ENCODE data around the gene PDCD4.

The PDCD4 gene

GRCh38 chr10:110871298-110872084 lies at the start of gene PDCD4:
PDCD4 (plus strand) TSS chr10:110871928; CDS start chr10:110876028, 4,100 bp downstream.
- peak; percentile 82 for DNase-seq

GRCh38 chr10:110822035-110822711 lies 49.6 kb upstream of the PDCD4 start:
- DNase-seq, result no peak

DNA sequence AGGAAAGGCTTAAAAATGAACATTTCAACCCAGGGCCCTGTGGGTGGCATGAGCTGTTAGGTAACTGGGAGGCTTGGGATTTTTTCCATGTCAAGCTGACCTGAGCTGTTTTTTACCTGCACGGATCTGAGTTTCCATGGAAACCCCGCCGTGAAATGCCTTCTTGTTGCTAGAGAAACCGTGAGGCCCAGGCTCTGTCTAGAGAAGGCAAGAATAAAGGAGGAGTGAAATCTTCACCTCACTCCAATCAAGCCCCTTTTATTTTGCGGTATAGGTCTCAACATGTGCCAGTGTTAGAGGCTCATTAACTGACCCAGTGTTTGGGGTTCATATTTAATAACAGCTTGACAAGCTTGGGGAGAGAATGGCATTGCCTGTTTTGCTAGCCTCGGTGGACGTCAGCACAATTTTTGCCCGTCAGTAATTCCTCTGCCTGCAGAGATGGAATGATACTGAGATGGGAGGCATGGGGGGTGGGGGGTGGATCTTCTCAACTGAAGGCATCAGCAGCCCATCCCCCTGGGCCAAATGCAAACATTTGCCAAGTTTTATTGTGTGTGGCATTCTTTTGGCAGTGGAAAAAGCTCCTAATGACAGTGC lies 48.9 kb upstream of the PDCD4 start:
- DNase-seq, result no peak

GRCh38 chr10:110824152-110824441 lies 47.6 kb upstream of the PDCD4 start:
- DNase-seq, result no peak

GRCh38 chr10:110824660-110825059 lies 47.1 kb upstream of the PDCD4 start:
- no peak for DNase-seq

GRCh38 chr10:110825508-110825907 lies 46.2 kb upstream of the PDCD4 start:
- DNase-seq, result no peak

GRCh38 chr10:110827410-110827809 lies 44.3 kb upstream of the PDCD4 start:
- DNase-seq, result no peak

- no peak for DNase-seq
These were observed 43.9 kb upstream of the PDCD4 start for GRCh38 chr10:110827875-110828274.

DNA sequence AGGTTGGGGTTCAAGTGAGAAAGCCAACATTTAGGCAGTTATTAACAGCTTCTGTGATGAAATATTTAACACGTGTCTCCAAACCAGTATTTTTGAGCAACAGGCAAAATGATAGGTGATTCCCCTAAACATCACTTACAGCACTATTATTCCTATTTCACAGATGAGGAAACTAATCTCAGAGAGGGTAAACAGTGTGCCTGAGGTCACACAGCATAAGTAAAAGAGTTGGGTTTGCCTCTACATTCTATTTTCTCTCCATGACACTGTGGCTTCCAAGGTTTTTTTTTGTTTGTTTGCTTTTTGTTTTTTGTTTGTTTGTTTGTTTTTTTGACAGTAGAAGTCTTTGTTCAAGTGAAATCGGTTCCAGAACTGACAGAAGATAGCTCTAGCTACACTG lies 43.2 kb upstream of the PDCD4 start:
- DNase-seq, result no peak

- no peak for DNase-seq
These were observed 41.9 kb upstream of the PDCD4 start for GRCh38 chr10:110829721-110830410.

DNA sequence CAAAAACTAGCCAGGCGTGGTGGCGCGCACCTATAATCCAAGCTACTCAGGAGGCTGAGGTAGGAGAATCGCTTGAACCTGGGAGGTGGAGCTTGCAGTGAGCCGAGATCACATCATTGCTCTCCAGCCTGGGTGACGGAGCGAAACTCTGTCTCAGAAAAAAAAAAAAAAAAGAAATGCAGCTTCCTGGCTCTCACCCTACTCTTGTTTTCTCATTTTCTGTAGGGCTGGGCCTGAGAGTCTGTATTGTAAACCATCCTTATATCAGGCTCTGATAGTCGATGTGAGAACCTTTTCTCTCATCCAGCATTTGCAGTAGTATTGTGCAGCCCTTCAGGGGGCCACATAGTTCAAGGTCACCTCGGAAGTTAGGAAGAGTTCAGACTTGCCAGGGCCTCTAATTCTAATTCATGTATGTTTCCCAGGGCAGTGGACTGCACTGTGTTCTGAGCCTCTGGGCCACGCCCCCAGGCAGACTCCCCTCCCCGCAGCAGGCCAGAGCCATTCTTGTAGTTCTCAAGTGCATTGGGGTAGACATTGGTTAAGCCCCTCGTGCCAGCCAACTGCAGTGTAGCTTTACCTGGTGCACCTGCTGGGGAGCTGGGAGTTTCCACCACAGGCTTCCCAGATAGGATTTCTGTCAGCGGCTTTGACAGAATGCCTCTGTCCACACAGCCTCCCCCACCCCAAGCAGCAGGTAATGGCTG lies 38.3 kb upstream of the PDCD4 start:
- DNase-seq, result no peak

DNA sequence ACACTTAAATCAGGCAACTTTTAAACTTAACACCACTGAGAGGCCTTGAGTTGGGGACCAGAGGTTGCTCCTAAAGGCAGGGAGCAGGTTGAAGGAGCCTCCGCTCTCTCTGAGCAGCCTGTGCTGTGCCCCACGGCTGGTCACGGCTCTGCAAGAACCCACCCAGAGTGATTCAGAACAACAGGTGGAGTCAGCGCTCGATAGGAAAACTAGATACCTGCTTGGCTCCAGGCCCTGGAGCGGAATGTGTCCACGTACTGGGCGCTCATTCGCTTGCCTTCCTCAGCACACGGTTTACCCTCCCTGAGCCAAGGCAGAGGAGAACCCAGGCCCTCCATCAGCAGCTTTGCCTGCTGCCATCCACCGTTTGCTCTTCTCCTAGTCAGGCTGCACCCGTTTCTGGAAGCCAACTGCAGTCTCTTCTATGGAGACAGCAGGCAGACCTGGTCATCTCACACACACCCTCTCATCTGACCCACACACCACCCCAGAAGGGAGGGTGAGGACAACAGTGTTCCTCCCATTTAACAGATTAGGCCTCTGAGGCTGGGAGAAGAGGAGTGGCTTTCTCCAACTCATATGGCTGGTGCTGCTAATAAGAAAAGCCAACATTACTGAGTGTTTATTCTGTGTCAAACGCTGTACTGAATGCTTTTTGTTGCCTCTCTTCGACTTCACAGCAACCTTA lies 37.6 kb upstream of the PDCD4 start:
- no peak for DNase-seq

DNA sequence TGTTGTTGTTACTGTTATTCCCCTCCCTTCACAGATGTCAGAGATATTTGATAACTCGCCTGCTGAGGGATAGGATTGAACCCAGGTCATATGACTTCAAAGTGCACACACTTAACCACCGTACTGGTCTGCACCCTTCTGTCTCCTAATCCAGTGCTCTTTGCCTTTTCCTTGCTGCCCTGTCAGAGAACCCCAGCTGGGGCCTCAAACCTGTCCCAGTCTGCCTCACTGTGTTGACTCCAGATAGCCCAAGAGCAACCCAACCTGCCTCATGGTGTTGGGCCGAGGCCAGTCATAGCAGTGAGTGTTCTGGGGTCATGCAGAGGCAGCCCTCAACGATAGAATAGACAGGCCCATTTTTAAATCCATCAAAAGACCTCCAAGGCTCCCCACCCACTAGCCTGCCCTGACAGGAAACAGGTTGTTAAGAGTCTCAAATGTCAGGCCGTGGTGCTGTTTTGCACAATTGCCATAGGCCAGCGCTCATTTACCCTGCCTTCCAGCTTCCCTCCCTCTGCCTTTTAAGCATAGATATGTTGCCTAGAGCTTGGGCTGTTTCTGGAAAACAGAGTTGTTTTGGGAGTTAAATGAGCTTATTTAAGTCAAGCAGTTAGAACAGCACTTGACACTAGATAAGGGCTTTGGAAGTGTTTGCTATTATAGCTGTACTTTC lies 37.0 kb upstream of the PDCD4 start:
- DNase-seq, result no peak

GRCh38 chr10:110835841-110836240 lies 35.9 kb upstream of the PDCD4 start:
- DNase-seq, result no peak

- DNase-seq, result no peak
These were observed 35.0 kb upstream of the PDCD4 start for GRCh38 chr10:110836706-110837105.

GRCh38 chr10:110837418-110838171 lies 34.1 kb upstream of the PDCD4 start:
- no peak for DNase-seq

DNA sequence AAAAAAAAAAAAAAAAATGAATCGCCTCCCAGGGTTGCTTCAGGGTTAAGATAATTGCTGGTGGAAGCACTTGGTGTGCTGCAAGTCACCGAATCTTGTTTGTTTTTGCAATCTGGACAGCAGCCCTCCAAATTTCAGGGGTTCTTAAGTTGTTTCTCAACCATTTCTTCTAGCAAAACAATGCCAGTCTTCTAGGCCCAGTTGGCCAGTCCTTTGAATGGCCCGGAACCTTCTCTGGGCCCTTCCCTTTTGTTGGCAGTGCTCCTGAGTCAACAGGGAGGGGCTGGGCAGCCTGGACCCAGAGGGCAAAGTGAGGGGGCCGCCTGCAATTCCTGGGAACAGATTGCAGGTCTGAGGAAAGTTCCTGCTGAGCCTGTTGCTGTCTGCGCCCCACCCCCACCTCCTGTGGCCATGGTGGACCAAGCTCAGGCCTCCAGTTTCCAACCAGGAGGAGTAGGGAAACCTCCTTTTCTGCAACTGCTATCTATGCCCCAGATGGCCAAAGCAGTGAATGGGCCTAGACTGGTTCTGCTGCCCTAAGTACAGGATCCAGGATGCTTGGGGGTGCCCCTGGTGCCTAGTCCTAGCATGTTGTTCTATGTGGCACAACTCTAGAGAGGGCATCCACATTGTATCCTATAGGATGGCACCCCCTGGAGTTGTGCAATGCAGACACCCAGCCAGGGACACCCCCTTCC lies 31.4 kb upstream of the PDCD4 start:
- DNase-seq, result no peak

- no peak for DNase-seq
These were observed 30.8 kb upstream of the PDCD4 start for GRCh38 chr10:110840923-110841428.

GRCh38 chr10:110841767-110842267 lies 29.9 kb upstream of the PDCD4 start:
- no peak for DNase-seq

DNA sequence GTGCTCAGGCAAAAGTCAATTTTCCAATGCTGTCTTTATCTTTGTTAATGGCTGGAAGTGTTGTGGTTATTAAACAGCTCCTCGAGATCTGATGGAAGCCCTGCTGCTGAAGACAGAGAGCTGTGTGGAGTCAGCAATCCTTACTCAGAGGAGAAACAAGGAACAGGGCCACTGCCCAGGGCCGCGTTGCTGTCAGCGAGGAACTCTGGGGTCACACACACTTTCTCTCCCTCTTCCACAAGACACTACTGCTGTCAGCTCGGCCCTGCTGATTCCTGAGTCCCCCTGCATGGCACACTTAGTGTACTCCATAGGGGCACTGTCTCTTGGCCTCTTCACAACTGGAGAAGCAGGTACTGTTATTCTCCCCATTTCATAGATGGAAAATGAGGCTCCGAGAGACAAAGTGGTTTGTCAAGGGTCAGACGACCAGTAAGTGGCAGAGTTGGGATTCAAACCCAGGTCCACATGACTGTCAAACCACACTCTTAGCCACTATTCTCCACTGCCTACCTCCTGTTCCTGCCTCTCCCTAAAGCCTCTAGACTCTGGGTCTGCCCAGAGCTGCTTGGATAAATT lies 29.3 kb upstream of the PDCD4 start:
- DNase-seq, result no peak

All from NCI-H748 treated with DMSO at 0.1 percent for 48 hours (cell line).